Lower lobe of right lung (tissue), 2 donors: ENCODE data around the gene ANKRD44. TPM values are rescaled to one million over a fixed set of nuclear protein-coding genes. Genes with fewer than 3 reads are reported as not detected.
A peak's percentile ranks its signal among the peaks of the same experiment; 100 is the strongest.
"Not testable (repeated sequence)": the region's sequence is repeated elsewhere in the genome, so short reads cannot be mapped to it uniquely, and the experiment has no call there.

Source experiments
- ATAC-seq, 2 donors: fragments of 200-7000 bp; cut with Tn5 transposase; one replicate each; pipeline ENCODE4 v1.9.1; 2020 to 2022; ENCODE audit warnings: mild to moderate bottlenecking in 2 of 2, moderate library complexity in 2 of 2
- DNase-seq: peaks from one replicate; pipeline ENCODE4 v3.0.0-alpha.2; 2020
- H3K27ac ChIP-seq: fragments of 200-600 bp; one replicate; pipeline ENCODE4 v1.8.0; 2022
- H3K27me3 ChIP-seq: fragments of 200-600 bp; one replicate; pipeline ENCODE4 v1.8.0; 2022; ENCODE audit warnings: low read depth
- H3K36me3 ChIP-seq: fragments of 200-600 bp; one replicate; pipeline ENCODE4 v1.8.0; 2022; ENCODE audit warnings: mild to moderate bottlenecking
- H3K4me1 ChIP-seq: fragments of 200-600 bp; one replicate; pipeline ENCODE4 v1.8.0; 2022
- H3K4me3 ChIP-seq: fragments of 200-600 bp; one replicate; pipeline ENCODE4 v1.8.0; 2022; ENCODE audit warnings: mild to moderate bottlenecking
- H3K9me3 ChIP-seq: fragments of 200-600 bp; one replicate; pipeline ENCODE4 v1.8.0; 2022
- CTCF ChIP-seq: fragments of 200-600 bp; IDR thresholded peaks from one replicate; pipeline ENCODE4 v1.8.0; 2022; ENCODE audit warnings: antibody characterized with exemption, mild to moderate bottlenecking
- intact Hi-C: fragments of 100-400 bp; cut with DNase I; formaldehyde crosslinking; loops from one replicate; pipeline ENCODE4 v1.11.0; 2022
- total RNA-seq: library from RNA; stranded (reverse); fragmentation: NEBNext Ultra II Directional; extraction: Animal tissue kit (Norgen Biotek cat#: 25700); gene quantifications from one replicate; pipeline ENCODE4 v1.2.1, GENCODE V29; 2021
- donor health status: DM: no; HTN: yes; CAD: no; lungs with severe emphysema.

Gene ANKRD44
- total RNA-seq, 1 donor from 2014 or later = 58.7 TPM

GRCh38 chr2:197354169-197354558 lies 43.6 kb upstream of the ANKRD44 start:
- no peak for TF ChIP-seq CTCF
- intact Hi-C loops = no loop called here
- H3K4me1 ChIP-seq = no peaks in the 10 kb centered on the region
- H3K27ac ChIP-seq = no peak overlapping the region
- DNase-seq (no peak), ATAC-seq (no peak)
- H3K36me3 ChIP-seq = no peaks in the 10 kb centered on the region
- H3K27me3 ChIP-seq = no peaks in the 10 kb centered on the region
- H3K9me3 ChIP-seq = no peaks in the 10 kb centered on the region
- H3K4me3 ChIP-seq = no peak overlapping the region

- no peaks in the 10 kb centered on the region for H3K27me3 ChIP-seq
- ATAC-seq = no peak
- H3K27ac ChIP-seq = no peak overlapping the region
- intact Hi-C loops = no loop called here
- TF ChIP-seq CTCF = no peak
- H3K4me3 ChIP-seq = no peak overlapping the region
- no peaks in the 10 kb centered on the region for H3K36me3 ChIP-seq
- H3K9me3 ChIP-seq = no peaks in the 10 kb centered on the region
- H3K4me1 ChIP-seq = no peaks in the 10 kb centered on the region
- DNase-seq = no peak
These were observed 43.0 kb upstream of the ANKRD44 start for GRCh38 chr2:197353393-197354168.

GRCh38 chr2:197349699-197350098 lies 39.1 kb upstream of the ANKRD44 start:
- Histone ChIP-seq H3K4me3 (no peak overlapping the region), H3K36me3 (no peaks in the 10 kb centered on the region), H3K4me1 (no peaks in the 10 kb centered on the region), H3K27me3 (no peaks in the 10 kb centered on the region), H3K27ac (no peak overlapping the region), H3K9me3 (no peaks in the 10 kb centered on the region)
- TF ChIP-seq CTCF = no peak
- no peak for DNase-seq
- ATAC-seq = no peak
- intact Hi-C loops = no loop called here

GRCh38 chr2:197348721-197349360 lies 38.3 kb upstream of the ANKRD44 start:
- ATAC-seq (no peak), DNase-seq (no peak)
- no peaks in the 10 kb centered on the region for H3K36me3 ChIP-seq
- intact Hi-C loops = no loop called here
- no peak overlapping the region for H3K27ac ChIP-seq
- no peak overlapping the region for H3K4me3 ChIP-seq
- H3K4me1 ChIP-seq = no peaks in the 10 kb centered on the region
- no peaks in the 10 kb centered on the region for H3K9me3 ChIP-seq
- TF ChIP-seq CTCF = no peak
- H3K27me3 ChIP-seq = no peaks in the 10 kb centered on the region

- peak in 1 of 2 donors; percentile 9 for ATAC-seq
- Histone ChIP-seq H3K27ac (no peak overlapping the region), H3K36me3 (no peaks in the 10 kb centered on the region), H3K9me3 (no peaks in the 10 kb centered on the region), H3K27me3 (no peaks in the 10 kb centered on the region), H3K4me3 (no peak overlapping the region), H3K4me1 (no peaks in the 10 kb centered on the region)
- intact Hi-C loops = no loop called here
- no peak for TF ChIP-seq CTCF
- no peak for DNase-seq
These were observed 35.3 kb upstream of the ANKRD44 start for GRCh38 chr2:197345846-197346370.

- H3K27ac ChIP-seq, ATAC-seq, DNase-seq, H3K4me1 ChIP-seq, H3K27me3 ChIP-seq, intact Hi-C loops, H3K36me3 ChIP-seq, H3K9me3 ChIP-seq, H3K4me3 ChIP-seq: not testable (repeated sequence)
These were observed 33.4 kb upstream of the ANKRD44 start for GRCh38 chr2:197343968-197344367.
